HepG2 (cell line): ENCODE results near the gene MTRFR. TPM values are rescaled to one million over a fixed set of nuclear protein-coding genes. Genes with fewer than 3 reads are reported as not detected.

Source experiments
- GLMP ChIP-seq: sonication (generic); formaldehyde crosslinking; IDR thresholded peaks from 2 replicates; pipeline ENCODE4 v1.9.0; 2021; ENCODE audit warnings: missing genetic modification reagents, mild to moderate bottlenecking, borderline replicate concordance
- GTF2F1 ChIP-seq: fragments of 150-350 bp; IDR thresholded peaks from 2 replicates; pipeline ENCODE4 v1.6.1; 2014; ENCODE audit warnings: low read length
- HIVEP1 ChIP-seq: sonication (generic); formaldehyde crosslinking; IDR thresholded peaks from 2 replicates; pipeline ENCODE4 v1.4.0; 2020; ENCODE audit warnings: mild to moderate bottlenecking, missing genetic modification reagents
- JUNB ChIP-seq: sonication (generic); formaldehyde crosslinking; IDR thresholded peaks from 2 replicates; pipeline ENCODE4 v1.8.0; 2022; ENCODE audit warnings: missing genetic modification reagents, mild to moderate bottlenecking, borderline replicate concordance
- MED8 ChIP-seq: sonication (generic); formaldehyde crosslinking; IDR thresholded peaks from 2 replicates; pipeline ENCODE4 v1.8.1; 2023; ENCODE audit warnings: mild to moderate bottlenecking, missing genetic modification reagents; ENCODE audit not compliant: insufficient replicate concordance
- NCOA1 ChIP-seq: sonication (generic); formaldehyde crosslinking; IDR thresholded peaks from 2 replicates; pipeline ENCODE4 v1.9.0; 2021; ENCODE audit warnings: missing genetic modification reagents
- RNF219 ChIP-seq: sonication (generic); formaldehyde crosslinking; IDR thresholded peaks from 2 replicates; pipeline ENCODE4 v1.5.0; 2020; ENCODE audit warnings: mild to moderate bottlenecking, missing genetic modification reagents
- SIN3A ChIP-seq: IDR thresholded peaks from 2 replicates; pipeline ENCODE4 v1.6.1; 2011; ENCODE audit warnings: low read depth, mild to moderate bottlenecking, control low read depth, low read length, borderline replicate concordance
- ZIK1 ChIP-seq: sonication (generic); formaldehyde crosslinking; IDR thresholded peaks from 2 replicates; pipeline ENCODE4 v1.5.0; 2020; ENCODE audit warnings: mild to moderate bottlenecking, low read depth, missing genetic modification reagents, borderline replicate concordance
- ZMYM4 ChIP-seq: sonication (generic); formaldehyde crosslinking; IDR thresholded peaks from 2 replicates; pipeline ENCODE4 v1.8.1; 2023; ENCODE audit warnings: mild to moderate bottlenecking, missing genetic modification reagents
- ZNF17 ChIP-seq: sonication (generic); formaldehyde crosslinking; IDR thresholded peaks from 2 replicates; pipeline ENCODE4 v1.5.0; 2020; ENCODE audit warnings: mild to moderate bottlenecking, missing genetic modification reagents
- ZNF180 ChIP-seq: sonication (generic); formaldehyde crosslinking; IDR thresholded peaks from 2 replicates; pipeline ENCODE4 v1.4.0; 2020; ENCODE audit warnings: low read depth, missing genetic modification reagents, borderline replicate concordance
- ZNF354B ChIP-seq: sonication (generic); formaldehyde crosslinking; IDR thresholded peaks from 2 replicates; pipeline ENCODE4 v1.8.0; 2022; ENCODE audit warnings: mild to moderate bottlenecking, missing genetic modification reagents
- ZNF432 ChIP-seq: sonication (generic); formaldehyde crosslinking; IDR thresholded peaks from 2 replicates; pipeline ENCODE4 v1.5.0; 2020; ENCODE audit warnings: missing genetic modification reagents, mild to moderate bottlenecking, borderline replicate concordance
- ZNF720 ChIP-seq: sonication (generic); formaldehyde crosslinking; IDR thresholded peaks from 2 replicates; pipeline ENCODE4 v1.4.0; 2020; ENCODE audit warnings: missing genetic modification reagents
- ZNF770 ChIP-seq: sonication (generic); formaldehyde crosslinking; IDR thresholded peaks from 2 replicates; pipeline ENCODE4 v1.5.0; 2020; ENCODE audit warnings: mild to moderate bottlenecking, missing genetic modification reagents
- ZNF792 ChIP-seq: IDR thresholded peaks from 2 replicates; pipeline ENCODE4 v1.6.1; 2016
- ZNF891 ChIP-seq: sonication (generic); formaldehyde crosslinking; IDR thresholded peaks from 2 replicates; pipeline ENCODE4 v1.5.0; 2020; ENCODE audit warnings: mild to moderate bottlenecking, missing genetic modification reagents
- ZSCAN22 ChIP-seq: sonication (generic); formaldehyde crosslinking; IDR thresholded peaks from 2 replicates; pipeline ENCODE4 v1.4.0; 2020; ENCODE audit warnings: mild to moderate bottlenecking, missing genetic modification reagents
- ZXDC ChIP-seq: sonication (generic); formaldehyde crosslinking; IDR thresholded peaks from 2 replicates; pipeline ENCODE4 v1.5.0; 2020; ENCODE audit warnings: mild to moderate bottlenecking, missing genetic modification reagents
- polyA plus RNA-seq, 8 experiments: library from polyadenylated mRNA; depleted of rRNA in 3 of 8; stranded (reverse) in 7 of 8; unstranded in 1 of 8; fragments of >200 nt; fragmentation: Illumina TruSeq in 4 of 8; extraction: Trizol in 4 of 8; gene quantifications; 2 replicates each; pipeline versions ENCODE4 v1.2.1 to v1.2.3, GENCODE V29; 2011 to 2016; ENCODE audit warnings: low read depth in 4 of 8, missing spikeins in 1 of 8, mixed read lengths in 1 of 8; ENCODE audit not compliant: insufficient read depth in 1 of 8
- total RNA-seq, 5 experiments: library from RNA; depleted of rRNA; stranded (reverse); fragments of >200 nt; fragmentation: Illumina TruSeq; extraction: Trizol; gene quantifications; 2 replicates each; pipeline ENCODE4 v1.2.3, GENCODE V29; 2016; ENCODE audit warnings: low read depth in 1 of 5

Gene MTRFR
- total and polyA plus RNA-seq, 2 of the 13 experiments (the other 11 are each of a cell fraction or from before 2014, with no cell fraction given), result 7.1 to 9.9 TPM

- TF ChIP-seq HIVEP1, result no peak
- no peak for TF ChIP-seq ZNF792 (CRISPR knock-in tag)
- peak; percentile 63 for TF ChIP-seq ZMYM4 (CRISPR knock-in tag)
- TF ChIP-seq ZNF891 (CRISPR knock-in tag), result no peak
- no peak for TF ChIP-seq ZNF354B (CRISPR knock-in tag)
- TF ChIP-seq ZIK1 (CRISPR knock-in tag), result no peak
- no peak for TF ChIP-seq GTF2F1
- no peak for TF ChIP-seq ZNF180 (CRISPR knock-in tag)
- TF ChIP-seq ZSCAN22 (CRISPR knock-in tag), result no peak
- no peak for TF ChIP-seq RNF219 (CRISPR knock-in tag)
- TF ChIP-seq NCOA1 (CRISPR knock-in tag), result no peak
- TF ChIP-seq ZNF17 (CRISPR knock-in tag), result no peak
- no peak for TF ChIP-seq JUNB (CRISPR knock-in tag)
- no peak for TF ChIP-seq SIN3A
- 0 out of 2 replicates have a peak, but pooled peaks have one; percentile 33 for TF ChIP-seq ZNF770 (CRISPR knock-in tag)
- no peak for TF ChIP-seq ZNF720 (CRISPR knock-in tag)
- no peak for TF ChIP-seq MED8 (CRISPR knock-in tag)
- TF ChIP-seq ZXDC, result no peak
- no peak for TF ChIP-seq GLMP (CRISPR knock-in tag)
- no peak for TF ChIP-seq ZNF432 (CRISPR knock-in tag)
These were observed 60.0 kb downstream of the MTRFR start (continued) for GRCh38 chr12:123293178-123293760.
